Measurements from ENCODE around the gene PIGS.

PIGS gene

GRCh38 chr17:28571361-28572122, at the start of gene PIGS:
Gene PIGS, minus strand, starts transcription at chr17:28571524. Its CDS starts 28 bp downstream, at chr17:28571496.
- no peak for TF ChIP-seq CTCF (IDR thresholded peaks at IDR 0.05; ENCODE audit: low read depth, low read length)

GRCh38 chr17:28620010-28620409, 48.7 kb upstream of the PIGS start:
- TF ChIP-seq CTCF (IDR thresholded peaks at IDR 0.05; ENCODE audit: low read depth, low read length) = no peak
- no peak for DNase-seq (ENCODE audit: extremely low read depth, low read depth)

More at GRCh38 chr17:28571361-28572122, at the start of gene PIGS:
- DNase-seq (ENCODE audit: extremely low read depth, low read depth) = peak; percentile 68

- no peak for TF ChIP-seq CTCF (IDR thresholded peaks at IDR 0.05; ENCODE audit: low read depth, low read length)
- DNase-seq (ENCODE audit: extremely low read depth, low read depth) = no peak
Measured at GRCh38 chr17:28618464-28618863, 47.1 kb upstream of the PIGS start.

- TF ChIP-seq CTCF (IDR thresholded peaks at IDR 0.05; ENCODE audit: low read depth, low read length) = no peak
- DNase-seq (ENCODE audit: extremely low read depth, low read depth) = no peak
Measured at GRCh38 chr17:28616281-28616680, 45.0 kb upstream of the PIGS start.

GRCh38 chr17:28615260-28615940, 44.1 kb upstream of the PIGS start:
- DNase-seq (ENCODE audit: extremely low read depth, low read depth) = no peak
- TF ChIP-seq CTCF (IDR thresholded peaks at IDR 0.05; ENCODE audit: low read depth, low read length) = no peak

GRCh38 chr17:28613931-28614381, 42.6 kb upstream of the PIGS start, which contains the start of gene RSKR:
Gene RSKR, minus strand, starts transcription at chr17:28614185. Its CDS starts 24 bp downstream, at chr17:28614161.
- no peak for DNase-seq (ENCODE audit: extremely low read depth, low read depth)
- no peak for TF ChIP-seq CTCF (IDR thresholded peaks at IDR 0.05; ENCODE audit: low read depth, low read length)
